Esophagus squamous epithelium (tissue), 4 donors: ENCODE data around the gene UBE2L3.
A peak's percentile ranks its signal among the peaks of the same experiment; 100 is the strongest.

Experiments used
- POLR2A ChIP-seq, 4 donors: fragments of 450-650 bp; IDR thresholded peaks; one replicate each; pipeline ENCODE4 v1.6.1; 2017; ENCODE audit warnings: antibody characterized with exemption in 4 of 4, mild to moderate bottlenecking in 4 of 4, moderate library complexity in 3 of 4
- TF ChIP-seq, protein P1 (sequence below), 6 experiments: fragments of 450-650 bp in 4 of 6; fragments of 200-600 bp in 2 of 6; sonication (generic) in 2 of 6; IDR thresholded peaks; one replicate each; pipeline ENCODE4 v1.5.1; 2016 to 2019; ENCODE audit warnings: antibody characterized with exemption in 6 of 6, mild to moderate bottlenecking in 4 of 6, moderate library complexity in 4 of 6

DNA sequence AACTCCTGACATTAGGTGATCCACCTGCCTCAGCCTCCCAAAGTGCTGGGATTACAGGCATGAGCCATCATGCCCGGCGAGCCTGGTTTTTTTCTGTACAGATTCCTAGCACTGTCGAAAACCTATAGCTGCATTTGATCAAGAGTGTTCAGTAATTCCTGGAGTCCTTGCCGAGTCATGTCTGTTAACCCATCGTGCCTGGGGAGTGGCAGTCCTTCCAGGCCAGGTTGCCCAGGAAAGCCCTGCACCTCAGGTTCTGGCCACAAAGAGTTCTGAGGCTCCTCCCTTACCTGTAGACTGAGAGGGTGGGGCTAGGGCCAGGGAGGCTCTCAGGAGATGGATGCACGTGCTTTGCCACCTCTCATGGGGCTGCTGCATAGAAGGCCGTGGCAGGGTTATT is 45.3 kb downstream of the UBE2L3 start:
- TF ChIP-seq, protein P1, sequence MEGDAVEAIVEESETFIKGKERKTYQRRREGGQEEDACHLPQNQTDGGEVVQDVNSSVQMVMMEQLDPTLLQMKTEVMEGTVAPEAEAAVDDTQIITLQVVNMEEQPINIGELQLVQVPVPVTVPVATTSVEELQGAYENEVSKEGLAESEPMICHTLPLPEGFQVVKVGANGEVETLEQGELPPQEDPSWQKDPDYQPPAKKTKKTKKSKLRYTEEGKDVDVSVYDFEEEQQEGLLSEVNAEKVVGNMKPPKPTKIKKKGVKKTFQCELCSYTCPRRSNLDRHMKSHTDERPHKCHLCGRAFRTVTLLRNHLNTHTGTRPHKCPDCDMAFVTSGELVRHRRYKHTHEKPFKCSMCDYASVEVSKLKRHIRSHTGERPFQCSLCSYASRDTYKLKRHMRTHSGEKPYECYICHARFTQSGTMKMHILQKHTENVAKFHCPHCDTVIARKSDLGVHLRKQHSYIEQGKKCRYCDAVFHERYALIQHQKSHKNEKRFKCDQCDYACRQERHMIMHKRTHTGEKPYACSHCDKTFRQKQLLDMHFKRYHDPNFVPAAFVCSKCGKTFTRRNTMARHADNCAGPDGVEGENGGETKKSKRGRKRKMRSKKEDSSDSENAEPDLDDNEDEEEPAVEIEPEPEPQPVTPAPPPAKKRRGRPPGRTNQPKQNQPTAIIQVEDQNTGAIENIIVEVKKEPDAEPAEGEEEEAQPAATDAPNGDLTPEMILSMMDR (IDR thresholded peaks at IDR 0.05) = peak in 2 of 6 experiments; percentile 13 to 24
- no peak for TF ChIP-seq POLR2A (IDR thresholded peaks at IDR 0.05)
